NCI-H82 treated with DMSO at 0.1 percent for 48 hours (cell line): Measurements from ENCODE around the gene GALNS.
A peak's percentile ranks its signal among the peaks of the same experiment; 100 is the strongest.

ENCODE experiments used
- DNase-seq: peaks from one replicate; lab custom pipeline; 2025; ENCODE audit not compliant: unreplicated experiment; lab: John Stamatoyannopoulos, UW

GALNS gene

GRCh38 chr16:88787579-88788314 is 69.0 kb downstream of the GALNS start:
- DNase-seq = no peak

GRCh38 chr16:88785106-88785924 is 71.4 kb downstream of the GALNS start, which contains the start of gene PIEZO1:
Gene PIEZO1 (minus strand): TSS chr16:88785220. CDS start chr16:88784964, 256 bp downstream.
- peak; percentile 6 for DNase-seq

GRCh38 chr16:88784856-88785105 is 72.0 kb downstream of the GALNS start:
- DNase-seq = no peak

GRCh38 chr16:88784074-88784855 is 72.5 kb downstream of the GALNS start:
- DNase-seq = no peak

GRCh38 chr16:88783391-88784073 is 73.2 kb downstream of the GALNS start:
- no peak for DNase-seq

GRCh38 chr16:88782454-88783390 is 74.0 kb downstream of the GALNS start:
- no peak for DNase-seq

- DNase-seq = no peak
These were observed 75.3 kb downstream of the GALNS start for GRCh38 chr16:88781140-88782077.

- no peak for DNase-seq
These were observed 76.3 kb downstream of the GALNS start for GRCh38 chr16:88780142-88781062.

GRCh38 chr16:88779406-88780141 is 77.2 kb downstream of the GALNS start:
- no peak for DNase-seq

GRCh38 chr16:88778541-88779065 is 78.1 kb downstream of the GALNS start:
- no peak for DNase-seq

GRCh38 chr16:88778271-88778525 is 78.5 kb downstream of the GALNS start:
- DNase-seq = no peak

GRCh38 chr16:88777471-88778270 is 79.1 kb downstream of the GALNS start:
- no peak for DNase-seq

GRCh38 chr16:88775825-88776224 is 80.9 kb downstream of the GALNS start:
- DNase-seq = no peak

- DNase-seq = no peak
These were observed 82.0 kb downstream of the GALNS start for GRCh38 chr16:88774544-88775393.

GRCh38 chr16:88773812-88774291 is 82.9 kb downstream of the GALNS start:
- DNase-seq = peak; percentile 21
